Skeletal muscle tissue (tissue), 4 donors: ENCODE measurements around the gene PIK3CB. TPM values are rescaled to one million over a fixed set of nuclear protein-coding genes. Genes with fewer than 3 reads are reported as not detected.
"Not testable (repeated sequence)": the region's sequence is repeated elsewhere in the genome, so short reads cannot be mapped to it uniquely, and the experiment has no call there.

ENCODE experiments used
- H3K27ac ChIP-seq: one replicate; pipeline ENCODE4 v1.7.0; 2013; ENCODE audit warnings: mild to moderate bottlenecking, low read depth, low read length, inconsistent platforms
- H3K27me3 ChIP-seq, 3 donors: one replicate each; pipeline ENCODE4 v1.7.0; 2013; ENCODE audit warnings: low read length in 3 of 3; ENCODE audit not compliant: control insufficient read depth in 3 of 3, insufficient read depth in 3 of 3
- H3K36me3 ChIP-seq, 3 donors: one replicate each; pipeline ENCODE4 v1.7.0; 2013; ENCODE audit warnings: low read length in 3 of 3; ENCODE audit not compliant: control insufficient read depth in 3 of 3, insufficient read depth in 3 of 3
- H3K4me1 ChIP-seq, 3 donors: one replicate each; pipeline ENCODE4 v1.7.0; 2013; ENCODE audit warnings: low read length in 3 of 3, mild to moderate bottlenecking in 3 of 3; ENCODE audit not compliant: control insufficient read depth in 3 of 3, insufficient read depth in 3 of 3
- H3K4me3 ChIP-seq, 3 donors: one replicate each; pipeline ENCODE4 v1.7.0; 2013; ENCODE audit warnings: low read length in 3 of 3
- H3K9ac ChIP-seq, 3 donors: one replicate each; pipeline ENCODE4 v1.7.0; 2013; ENCODE audit warnings: low read length in 3 of 3, mild to moderate bottlenecking in 3 of 3, moderate library complexity in 2 of 3, low read depth in 1 of 3
- H3K9me3 ChIP-seq, 3 donors: one replicate each; pipeline ENCODE4 v1.7.0; 2013; ENCODE audit warnings: low read length in 3 of 3; ENCODE audit not compliant: control insufficient read depth in 3 of 3
- total RNA-seq: library from RNA; depleted of rRNA; stranded (reverse); fragments of >200 nt; gene quantifications from one replicate; pipeline ENCODE4 v1.2.3, GENCODE V29; 2014
- donor health status: Osteomylitis.

Gene PIK3CB
- total RNA-seq, 1 donor from 2014 or later = 16.2 TPM

DNA sequence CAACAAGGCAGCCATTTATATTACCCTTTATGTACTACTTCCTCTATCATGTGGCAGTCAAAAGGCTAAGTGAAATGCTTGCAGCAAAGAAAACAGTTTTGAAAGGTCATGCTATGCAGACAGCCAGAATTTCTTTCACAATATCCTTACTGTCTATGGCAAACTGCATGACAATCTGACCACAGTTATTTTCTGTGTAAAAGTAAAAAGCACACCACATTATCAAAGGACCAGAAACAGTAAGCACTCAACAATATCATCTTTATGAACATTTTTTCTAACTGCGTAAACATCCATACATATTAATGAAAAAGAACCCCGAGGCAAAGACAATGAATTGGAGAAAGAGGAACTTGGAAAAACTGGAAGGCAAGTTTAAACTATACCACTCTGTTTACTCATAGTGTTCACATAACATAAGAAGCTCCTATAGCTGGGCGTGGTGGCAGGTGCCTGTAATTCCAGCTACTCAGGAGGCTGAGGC is 47.9 kb downstream of the PIK3CB start:
- no peaks in the 10 kb centered on the region for H3K9me3 ChIP-seq
- H3K27me3 ChIP-seq = no peaks in the 10 kb centered on the region
- H3K4me1 ChIP-seq = peaks cover 0 to 5% (median 0%) of the 10 kb centered on the region in 3 donors
- H3K36me3 ChIP-seq = peaks cover 0 to 2% (median 2%) of the 10 kb centered on the region in 3 donors
- no peak overlapping the region for H3K4me3 ChIP-seq
- no peak overlapping the region for H3K9ac ChIP-seq
- no peak overlapping the region for H3K27ac ChIP-seq

DNA sequence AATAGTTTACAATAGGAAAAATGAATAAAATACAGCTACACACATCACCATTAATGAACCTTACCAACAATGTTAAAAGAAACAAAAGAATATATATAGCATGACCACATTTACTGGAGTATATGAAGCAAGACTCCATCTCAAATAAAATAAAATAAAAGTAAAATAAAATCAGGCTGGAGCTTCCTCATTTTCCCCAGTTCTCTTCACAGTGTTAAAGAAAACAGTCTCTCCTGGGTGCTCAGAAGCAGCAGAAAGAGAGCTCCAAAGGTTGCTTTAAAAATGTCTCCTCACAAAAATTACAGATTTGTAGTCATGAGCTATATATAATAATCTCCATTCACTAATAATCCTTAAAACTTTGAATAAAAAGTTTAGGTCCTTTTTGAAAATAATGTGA is 48.8 kb downstream of the PIK3CB start:
- no peak overlapping the region for H3K27ac ChIP-seq
- peaks cover 0 to 5% (median 0%) of the 10 kb centered on the region in 3 donors for H3K4me1 ChIP-seq
- no peaks in the 10 kb centered on the region for H3K27me3 ChIP-seq

DNA sequence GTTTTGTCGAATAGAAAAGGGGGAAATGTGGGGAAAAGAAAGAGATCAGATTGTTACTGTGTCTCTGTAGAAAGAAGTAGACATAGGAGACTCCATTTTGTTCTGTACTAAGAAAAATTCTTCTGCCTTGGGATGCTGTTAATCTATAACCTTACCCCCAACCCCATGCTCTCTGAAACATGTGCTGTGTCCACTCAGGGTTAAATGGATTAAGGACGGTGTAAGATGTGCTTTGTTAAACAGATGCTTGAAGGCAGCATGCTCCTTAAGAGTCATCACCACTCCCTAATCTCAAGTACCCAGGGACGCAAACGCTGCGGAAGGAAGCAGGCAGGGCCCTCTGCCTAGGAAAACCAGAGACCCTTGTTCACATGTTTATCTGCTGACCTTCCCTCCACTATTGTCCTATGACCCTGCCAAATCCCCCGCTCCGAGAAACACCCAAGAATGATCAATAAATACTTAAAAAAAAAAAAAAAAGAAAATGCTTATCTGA is 49.3 kb downstream of the PIK3CB start:
- not testable (repeated sequence) for H3K27ac ChIP-seq, H3K27me3 ChIP-seq, H3K36me3 ChIP-seq, H3K4me1 ChIP-seq, H3K9me3 ChIP-seq, H3K4me3 ChIP-seq, H3K9ac ChIP-seq

More for the DNA sequence above, 48.8 kb downstream of the PIK3CB start:
- peaks cover 0 to 2% (median 0%) of the 10 kb centered on the region in 3 donors for H3K36me3 ChIP-seq
- H3K9me3 ChIP-seq = no peaks in the 10 kb centered on the region
- no peak overlapping the region for H3K9ac ChIP-seq
- H3K4me3 ChIP-seq = no peak overlapping the region

DNA sequence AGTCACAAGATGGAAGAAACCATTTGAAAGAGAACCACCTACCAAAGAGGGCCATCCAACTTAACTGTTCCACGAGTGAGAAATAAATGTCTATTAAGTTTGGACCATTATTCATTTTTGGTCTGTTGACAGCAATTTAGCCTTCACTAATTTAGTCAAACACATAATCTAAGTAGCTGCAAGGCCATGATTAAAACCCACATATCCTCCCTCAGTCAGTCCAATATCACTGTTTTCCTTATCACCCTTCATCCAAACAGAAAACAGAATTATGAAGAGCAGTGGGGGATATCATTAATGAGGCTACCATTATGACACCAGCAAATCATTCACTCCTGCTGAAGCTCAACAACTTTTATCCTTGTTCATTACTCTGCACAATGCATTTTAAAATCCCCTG is 52.0 kb downstream of the PIK3CB start:
- H3K27me3 ChIP-seq = no peaks in the 10 kb centered on the region
- H3K36me3 ChIP-seq = peaks cover 0 to 2% (median 0%) of the 10 kb centered on the region in 3 donors
- H3K27ac ChIP-seq = no peak overlapping the region
- H3K4me3 ChIP-seq = no peak overlapping the region
- no peaks in the 10 kb centered on the region for H3K9me3 ChIP-seq
- H3K4me1 ChIP-seq = peaks cover 0 to 5% (median 3%) of the 10 kb centered on the region in 3 donors
- H3K9ac ChIP-seq = no peak overlapping the region

DNA sequence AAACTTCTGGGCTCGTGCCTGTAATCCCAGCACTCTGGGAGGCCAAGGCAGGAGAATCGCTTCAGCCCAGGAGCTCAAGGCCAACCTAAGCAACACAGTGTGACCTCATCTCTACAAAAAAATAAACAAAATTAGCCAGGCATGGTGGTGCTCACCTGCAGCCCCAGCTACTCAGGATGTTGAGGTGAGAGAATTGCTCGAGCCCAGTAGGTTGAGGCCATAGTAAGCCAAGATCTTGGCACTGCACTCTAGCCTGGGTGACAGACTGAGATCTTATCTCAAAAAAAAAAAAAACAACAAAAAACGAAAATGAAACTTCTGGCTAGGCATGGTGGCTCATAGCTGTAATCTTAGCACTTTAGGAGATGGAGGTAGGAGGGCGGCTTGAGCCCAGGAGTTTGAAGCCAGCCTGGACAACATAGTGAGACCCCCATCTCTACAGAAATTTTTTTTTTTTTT is 53.7 kb downstream of the PIK3CB start:
- H3K4me3 ChIP-seq = no peak overlapping the region
- H3K27ac ChIP-seq = no peak overlapping the region
- peaks cover 0 to 2% (median 0%) of the 10 kb centered on the region in 3 donors for H3K36me3 ChIP-seq
- H3K4me1 ChIP-seq = peaks cover 3 to 9% (median 5%) of the 10 kb centered on the region in 3 donors
- H3K27me3 ChIP-seq = no peaks in the 10 kb centered on the region
- H3K9me3 ChIP-seq = no peaks in the 10 kb centered on the region
- H3K9ac ChIP-seq = no peak overlapping the region

DNA sequence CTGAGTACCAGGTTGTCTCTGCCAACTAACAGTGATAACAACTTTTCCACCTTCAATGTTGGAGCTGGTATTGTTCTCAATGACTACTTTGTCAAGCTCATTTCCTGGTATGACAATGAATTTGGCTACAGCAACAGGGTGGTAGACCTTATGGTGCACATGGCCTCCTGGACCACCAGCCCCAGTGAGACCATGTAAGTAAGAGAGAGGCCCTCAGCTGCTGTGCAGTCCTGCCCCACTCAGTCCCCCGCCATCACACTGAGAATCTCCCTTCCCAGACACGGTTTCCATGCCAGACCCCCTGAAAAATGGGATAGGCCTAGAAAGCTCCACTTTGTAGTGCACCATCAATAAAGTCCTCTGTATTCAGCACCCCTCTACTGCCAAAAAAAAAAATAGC is 56.1 kb downstream of the PIK3CB start:
- peaks cover 0 to 2% (median 0%) of the 10 kb centered on the region in 3 donors for H3K36me3 ChIP-seq
- H3K9me3 ChIP-seq = no peaks in the 10 kb centered on the region
- no peak overlapping the region for H3K9ac ChIP-seq
- no peaks in the 10 kb centered on the region for H3K27me3 ChIP-seq
- no peak overlapping the region for H3K4me3 ChIP-seq
- H3K27ac ChIP-seq = no peak overlapping the region
- H3K4me1 ChIP-seq = peaks cover 17 to 25% (median 22%) of the 10 kb centered on the region in 3 donors

DNA sequence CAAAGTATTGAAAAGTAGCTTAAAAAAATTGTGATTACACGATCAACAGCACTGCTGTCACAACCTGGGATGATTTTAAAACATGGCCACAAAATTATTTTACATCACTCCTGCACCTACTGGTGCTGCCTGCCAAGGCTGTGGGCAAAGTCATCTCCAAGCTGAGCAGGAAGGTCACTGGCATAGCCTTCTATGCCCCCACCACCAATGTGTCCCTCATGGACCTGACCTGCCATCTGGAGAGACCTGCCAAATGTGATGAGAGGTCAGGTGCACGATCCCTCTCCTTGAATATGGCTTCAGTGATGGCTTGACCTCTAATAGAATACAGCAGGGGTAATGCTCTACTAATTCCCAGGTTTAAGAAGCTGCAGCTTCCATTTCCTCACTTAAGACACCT is 57.8 kb downstream of the PIK3CB start:
- H3K9me3 ChIP-seq = no peaks in the 10 kb centered on the region
- H3K36me3 ChIP-seq = peaks cover 0 to 2% (median 0%) of the 10 kb centered on the region in 3 donors
- H3K9ac ChIP-seq = no peak overlapping the region
- no peak overlapping the region for H3K4me3 ChIP-seq
- no peaks in the 10 kb centered on the region for H3K27me3 ChIP-seq
- no peak overlapping the region for H3K27ac ChIP-seq
- peaks cover 17 to 25% (median 17%) of the 10 kb centered on the region in 3 donors for H3K4me1 ChIP-seq

DNA sequence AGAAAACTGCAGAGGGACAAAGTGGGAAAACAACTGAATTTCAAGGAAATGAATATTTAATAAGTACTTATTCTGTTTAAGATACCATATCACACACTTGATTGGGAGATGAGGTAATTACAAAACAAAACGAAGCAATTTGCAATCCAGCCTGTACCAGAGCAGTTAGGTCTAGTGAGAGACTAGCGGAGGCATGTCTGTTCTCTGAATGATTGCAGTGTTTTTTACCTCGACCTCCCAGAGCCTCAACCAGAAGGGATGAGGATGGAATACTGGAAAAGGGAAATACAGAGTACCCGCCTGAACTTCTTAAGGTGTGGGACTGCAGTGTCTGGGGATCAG is 59.5 kb downstream of the PIK3CB start:
- H3K27ac ChIP-seq = peak overlapping the region; percentile 34
- H3K36me3 ChIP-seq = peaks cover 0 to 2% (median 0%) of the 10 kb centered on the region in 3 donors
- H3K4me3 ChIP-seq = no peak overlapping the region
- no peaks in the 10 kb centered on the region for H3K9me3 ChIP-seq
- no peaks in the 10 kb centered on the region for H3K27me3 ChIP-seq
- peak overlapping the region in 1 of 3 donors; percentile 1 for H3K9ac ChIP-seq
- peaks cover 17 to 25% (median 17%) of the 10 kb centered on the region in 3 donors for H3K4me1 ChIP-seq

DNA sequence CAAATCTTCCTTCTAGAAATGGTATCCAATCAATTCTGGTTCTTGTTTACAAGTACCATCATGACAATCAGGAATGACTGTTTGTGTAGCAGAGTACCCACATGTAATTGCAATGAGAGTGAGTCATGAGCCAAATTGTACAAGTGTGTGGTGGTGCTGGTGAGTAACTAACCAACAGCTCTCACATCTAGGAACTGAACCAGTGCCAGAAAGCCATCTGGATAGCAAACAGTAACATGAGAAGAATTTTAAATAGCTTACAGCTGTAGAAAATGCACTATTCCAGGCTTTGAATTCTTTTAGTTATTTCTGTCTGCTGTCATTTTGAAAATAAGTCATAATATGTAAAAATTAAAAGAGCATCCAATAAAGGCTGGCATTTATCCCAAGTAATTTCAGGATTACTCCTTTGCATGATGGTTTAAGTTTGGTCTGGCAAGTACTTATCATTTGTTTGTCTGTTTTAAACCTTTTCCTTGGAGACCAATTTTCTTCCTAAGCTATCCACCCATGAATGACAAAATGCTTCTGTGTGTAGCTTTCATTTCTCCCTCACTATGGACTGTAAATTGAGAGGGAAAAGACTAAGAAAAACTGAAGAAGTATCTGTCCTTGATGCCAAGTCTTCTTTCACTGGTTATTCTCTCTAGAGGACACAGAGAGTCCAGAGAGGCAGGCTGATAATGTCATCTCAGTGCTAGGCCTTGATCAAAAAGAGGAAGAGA is 60.0 kb downstream of the PIK3CB start:
- Histone ChIP-seq H3K36me3 (peaks cover 0 to 2% (median 0%) of the 10 kb centered on the region in 3 donors), H3K27ac (peak overlapping the region; percentile 34), H3K9ac (no peak overlapping the region), H3K4me1 (peaks cover 17 to 25% (median 17%) of the 10 kb centered on the region in 3 donors), H3K27me3 (no peaks in the 10 kb centered on the region), H3K9me3 (no peaks in the 10 kb centered on the region), H3K4me3 (no peak overlapping the region)

DNA sequence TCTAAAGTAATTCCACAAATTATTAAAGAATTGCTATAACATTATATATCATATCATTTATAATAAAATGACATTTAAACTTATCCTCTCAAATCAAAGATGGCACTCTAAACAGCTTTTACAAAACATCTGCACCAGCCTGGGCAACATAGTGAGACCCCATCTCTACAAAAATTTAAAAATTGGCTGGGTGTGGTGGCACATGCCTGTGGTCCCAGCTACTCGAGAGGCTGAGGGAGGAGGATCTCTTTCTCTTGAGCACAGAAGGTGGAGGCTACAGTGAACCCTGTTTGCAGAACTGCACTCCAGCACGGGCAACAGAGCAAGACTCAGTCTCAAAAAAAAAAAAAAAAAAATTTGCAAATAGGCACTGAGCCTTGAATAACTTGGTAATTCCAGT is 63.1 kb downstream of the PIK3CB start:
- Histone ChIP-seq H3K9ac (no peak overlapping the region), H3K36me3 (peaks cover 0 to 16% (median 4%) of the 10 kb centered on the region in 3 donors), H3K4me1 (peaks cover 17% of the 10 kb centered on the region in 3 donors), H3K27ac (no peak overlapping the region), H3K9me3 (peaks cover 0 to 2% (median 0%) of the 10 kb centered on the region in 3 donors), H3K4me3 (no peak overlapping the region), H3K27me3 (no peaks in the 10 kb centered on the region)
